Esophagus muscularis mucosa (tissue), 4 donors: ENCODE results near the gene LMO7.

Source experiments
- EP300 ChIP-seq: sonication (generic); formaldehyde crosslinking; IDR thresholded peaks from one replicate; pipeline ENCODE4 v1.6.1; 2017; ENCODE audit warnings: antibody characterized with exemption
- POLR2A ChIP-seq: fragments of 450-650 bp; IDR thresholded peaks from one replicate; pipeline ENCODE4 v1.6.1; 2017; ENCODE audit warnings: antibody characterized with exemption, moderate library complexity, mild to moderate bottlenecking, low read depth
- POLR2AphosphoS5 ChIP-seq, 2 donors: sonication (generic); formaldehyde crosslinking; IDR thresholded peaks; one replicate each; pipeline ENCODE4 v1.6.1; 2017; ENCODE audit warnings: antibody characterized with exemption in 2 of 2
- TF ChIP-seq, protein P1 (sequence below), 3 experiments: fragments of 200-600 bp in 2 of 3; fragments of 450-650 bp in 1 of 3; sonication (generic) in 2 of 3; IDR thresholded peaks; one replicate each; pipeline ENCODE4 v1.5.1; 2017 to 2019; ENCODE audit warnings: antibody characterized with exemption in 3 of 3, mild to moderate bottlenecking in 2 of 3, moderate library complexity in 1 of 3

DNA sequence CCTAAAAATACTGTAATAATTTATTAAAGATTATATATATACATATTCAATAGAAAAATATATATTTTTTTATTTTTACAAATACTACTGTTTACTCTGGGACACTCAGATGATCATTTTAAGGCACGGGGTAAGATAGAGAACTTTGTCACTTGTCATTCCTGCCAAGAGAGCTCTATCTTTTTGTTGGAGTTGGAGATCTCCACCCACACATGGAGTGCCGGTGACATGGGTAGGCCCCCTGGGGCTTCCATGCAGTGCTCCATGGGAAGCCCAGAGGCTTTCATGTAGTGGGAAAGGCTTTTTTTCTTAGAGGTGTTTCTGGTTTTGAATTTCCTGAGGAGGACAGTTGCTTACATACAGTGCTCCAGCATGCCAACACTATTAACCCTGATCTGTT lies 81.4 kb downstream of the LMO7 start:
- TF ChIP-seq, protein P1, sequence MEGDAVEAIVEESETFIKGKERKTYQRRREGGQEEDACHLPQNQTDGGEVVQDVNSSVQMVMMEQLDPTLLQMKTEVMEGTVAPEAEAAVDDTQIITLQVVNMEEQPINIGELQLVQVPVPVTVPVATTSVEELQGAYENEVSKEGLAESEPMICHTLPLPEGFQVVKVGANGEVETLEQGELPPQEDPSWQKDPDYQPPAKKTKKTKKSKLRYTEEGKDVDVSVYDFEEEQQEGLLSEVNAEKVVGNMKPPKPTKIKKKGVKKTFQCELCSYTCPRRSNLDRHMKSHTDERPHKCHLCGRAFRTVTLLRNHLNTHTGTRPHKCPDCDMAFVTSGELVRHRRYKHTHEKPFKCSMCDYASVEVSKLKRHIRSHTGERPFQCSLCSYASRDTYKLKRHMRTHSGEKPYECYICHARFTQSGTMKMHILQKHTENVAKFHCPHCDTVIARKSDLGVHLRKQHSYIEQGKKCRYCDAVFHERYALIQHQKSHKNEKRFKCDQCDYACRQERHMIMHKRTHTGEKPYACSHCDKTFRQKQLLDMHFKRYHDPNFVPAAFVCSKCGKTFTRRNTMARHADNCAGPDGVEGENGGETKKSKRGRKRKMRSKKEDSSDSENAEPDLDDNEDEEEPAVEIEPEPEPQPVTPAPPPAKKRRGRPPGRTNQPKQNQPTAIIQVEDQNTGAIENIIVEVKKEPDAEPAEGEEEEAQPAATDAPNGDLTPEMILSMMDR (IDR thresholded peaks at IDR 0.05), result no peak
- TF ChIP-seq POLR2A (no peak), EP300 (no peak), POLR2AphosphoS5 (IDR thresholded peaks at IDR 0.05) (no peak)
